Bone marrow (tissue), 2 donors: ENCODE measurements around the gene TM4SF18.
A peak's percentile ranks its signal among the peaks of the same experiment; 100 is the strongest.
"Not testable (repeated sequence)": the region's sequence is repeated elsewhere in the genome, so short reads cannot be mapped to it uniquely, and the experiment has no call there.

Experiments used
- DNase-seq, 2 donors: peaks; one replicate each; lab custom pipeline; 2025; lab: John Stamatoyannopoulos, UW

TM4SF18 gene, protein sequence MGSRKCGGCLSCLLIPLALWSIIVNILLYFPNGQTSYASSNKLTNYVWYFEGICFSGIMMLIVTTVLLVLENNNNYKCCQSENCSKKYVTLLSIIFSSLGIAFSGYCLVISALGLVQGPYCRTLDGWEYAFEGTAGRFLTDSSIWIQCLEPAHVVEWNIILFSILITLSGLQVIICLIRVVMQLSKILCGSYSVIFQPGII

DNA sequence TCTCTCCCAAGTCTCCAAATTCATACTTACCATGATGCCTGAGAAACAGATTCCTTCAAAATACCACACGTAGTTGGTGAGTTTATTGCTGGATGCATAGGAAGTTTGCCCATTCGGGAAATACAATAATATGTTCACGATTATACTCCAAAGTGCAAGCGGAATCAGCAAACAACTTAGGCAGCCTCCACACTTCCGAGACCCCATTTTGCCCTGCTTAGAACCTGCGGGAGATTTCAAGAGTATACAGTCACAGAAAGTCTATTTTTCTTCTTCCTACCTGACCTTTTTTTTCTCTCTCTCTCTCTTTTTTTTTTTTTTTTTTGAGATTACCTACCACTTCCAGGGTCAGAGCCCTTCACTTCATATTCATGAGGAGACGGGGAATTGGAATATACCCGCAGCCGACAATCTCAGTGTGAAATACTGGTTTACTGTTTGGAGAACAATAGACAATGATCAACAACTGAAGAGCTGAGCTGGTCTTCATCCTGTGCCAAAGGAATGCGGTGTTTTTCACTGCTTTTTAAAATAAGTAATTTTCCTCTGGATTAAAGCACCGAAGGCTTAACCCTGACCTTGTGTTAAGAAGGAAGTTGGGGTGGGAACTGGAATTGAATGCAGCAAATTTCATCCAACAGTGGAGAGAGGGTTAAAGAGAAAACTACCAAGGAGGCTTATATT is at the start of gene TM4SF18:
Gene TM4SF18, minus strand, starts transcription at position 461 of the 684 bp plus-strand sequence. Its CDS starts 254 bp downstream, at position 207.
- DNase-seq: no peak

- DNase-seq: no peak
Observed at GRCh38 chr3:149382518-149382917, 49.1 kb upstream of the TM4SF18 start.

DNA sequence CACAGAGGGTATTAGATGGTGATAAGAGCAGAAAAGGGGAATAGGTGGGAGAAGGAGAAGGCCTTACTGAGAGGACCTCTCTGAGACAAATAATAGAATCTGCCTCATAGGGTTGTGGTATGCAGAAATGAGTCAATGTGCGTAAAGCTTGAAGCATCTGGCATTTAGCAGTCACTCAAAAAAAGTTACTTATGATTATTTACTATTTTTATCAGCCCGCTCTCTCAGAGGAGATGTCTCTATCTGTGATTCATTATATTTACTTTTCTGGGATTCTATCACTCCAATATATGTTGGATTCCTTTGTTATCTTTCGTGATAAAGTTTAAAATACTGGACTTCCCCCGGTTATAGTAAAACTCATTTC is 48.6 kb upstream of the TM4SF18 start:
- DNase-seq: peak in 1 of 2 donors; percentile 9

DNA sequence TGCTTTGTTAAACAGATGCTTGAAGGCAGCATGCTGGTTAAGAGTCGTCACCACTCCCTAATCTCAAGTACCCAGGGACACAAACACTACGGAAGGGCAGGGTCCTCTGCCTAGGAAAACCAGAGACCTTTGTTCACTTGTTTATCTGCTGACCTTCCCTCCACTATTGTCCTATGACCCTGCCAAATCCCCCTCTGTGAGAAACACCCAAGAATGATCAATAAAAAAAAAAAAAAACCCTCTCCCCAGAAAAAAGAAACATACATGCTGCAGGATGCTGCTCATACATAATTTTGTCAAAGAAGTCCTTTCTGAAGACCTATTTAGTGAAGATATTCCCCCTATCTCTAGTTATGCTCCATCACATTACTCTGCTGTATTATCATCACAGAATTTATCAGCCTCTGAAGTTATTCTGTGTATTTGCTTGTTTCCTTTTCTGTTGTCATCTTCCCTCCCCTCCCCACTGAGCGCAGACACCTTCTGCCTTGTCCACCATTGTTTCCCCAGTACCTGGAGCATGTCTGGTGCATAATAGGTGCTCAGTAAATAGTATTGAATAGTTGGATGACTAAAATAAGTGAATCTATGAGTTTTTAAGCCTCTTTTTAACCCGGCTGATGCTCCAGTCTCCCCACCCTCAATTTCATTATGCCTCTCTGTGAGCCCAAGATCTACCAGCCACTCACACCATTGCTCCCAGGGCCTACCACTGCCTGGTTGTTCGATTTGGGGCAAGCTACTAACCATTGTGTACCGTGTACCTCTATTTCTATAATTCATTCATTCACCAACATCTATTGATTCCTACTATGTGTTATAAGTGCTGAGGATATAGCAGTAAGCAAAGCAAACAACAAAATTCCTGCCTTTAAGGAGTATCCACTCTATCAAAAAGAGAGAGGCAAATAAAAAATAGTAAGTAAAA is 48.0 kb upstream of the TM4SF18 start:
- no peak for DNase-seq

- DNase-seq: not testable (repeated sequence)
Observed at GRCh38 chr3:149380220-149380619, 46.8 kb upstream of the TM4SF18 start.

DNA sequence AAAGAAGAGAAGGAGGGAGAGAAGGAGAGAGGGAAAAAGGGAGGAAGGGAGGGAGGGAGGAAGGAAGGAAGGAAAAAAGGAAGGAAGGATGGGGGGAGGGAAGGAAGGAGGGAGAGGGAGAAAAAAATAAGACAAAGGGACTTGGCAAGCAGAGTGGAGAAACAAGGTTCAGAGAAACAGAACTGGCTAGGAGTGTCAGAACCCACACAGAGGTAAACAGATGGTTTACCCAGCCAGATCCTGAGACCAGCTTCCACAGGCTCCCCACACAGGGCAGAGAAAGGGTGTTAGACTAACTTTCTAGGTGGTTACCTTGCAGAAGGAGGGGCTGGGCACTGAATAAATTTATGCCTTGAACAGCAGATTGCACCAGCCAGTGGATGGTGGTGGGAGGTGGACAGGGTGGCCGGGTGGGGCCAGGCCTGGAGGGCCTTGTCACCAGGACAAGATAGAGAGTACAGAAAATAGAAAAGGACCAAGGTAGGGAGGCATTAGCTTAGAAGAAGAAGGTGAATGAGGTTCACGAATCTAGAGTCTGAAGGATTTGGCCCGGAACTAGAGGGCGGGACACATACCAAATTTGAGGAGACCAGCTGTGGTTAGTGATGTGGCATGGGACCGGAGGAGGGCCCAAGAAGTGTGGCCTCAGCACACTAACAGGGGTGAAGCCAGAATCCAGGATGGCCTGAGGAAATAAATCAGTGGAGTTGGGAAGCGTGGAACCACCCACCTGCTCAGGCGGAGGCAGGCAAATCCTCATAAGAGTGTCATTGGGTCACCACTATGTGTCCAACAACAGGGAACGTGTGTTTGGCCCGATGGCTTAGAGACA is 45.3 kb upstream of the TM4SF18 start:
- DNase-seq: no peak

- DNase-seq: peak in 1 of 2 donors; percentile 84
Observed at GRCh38 chr3:149377408-149378364, 44.2 kb upstream of the TM4SF18 start, which contains the start of gene TM4SF1. TM4SF1 (minus strand) TSS chr3:149377649; CDS start chr3:149377547, 102 bp downstream.

DNA sequence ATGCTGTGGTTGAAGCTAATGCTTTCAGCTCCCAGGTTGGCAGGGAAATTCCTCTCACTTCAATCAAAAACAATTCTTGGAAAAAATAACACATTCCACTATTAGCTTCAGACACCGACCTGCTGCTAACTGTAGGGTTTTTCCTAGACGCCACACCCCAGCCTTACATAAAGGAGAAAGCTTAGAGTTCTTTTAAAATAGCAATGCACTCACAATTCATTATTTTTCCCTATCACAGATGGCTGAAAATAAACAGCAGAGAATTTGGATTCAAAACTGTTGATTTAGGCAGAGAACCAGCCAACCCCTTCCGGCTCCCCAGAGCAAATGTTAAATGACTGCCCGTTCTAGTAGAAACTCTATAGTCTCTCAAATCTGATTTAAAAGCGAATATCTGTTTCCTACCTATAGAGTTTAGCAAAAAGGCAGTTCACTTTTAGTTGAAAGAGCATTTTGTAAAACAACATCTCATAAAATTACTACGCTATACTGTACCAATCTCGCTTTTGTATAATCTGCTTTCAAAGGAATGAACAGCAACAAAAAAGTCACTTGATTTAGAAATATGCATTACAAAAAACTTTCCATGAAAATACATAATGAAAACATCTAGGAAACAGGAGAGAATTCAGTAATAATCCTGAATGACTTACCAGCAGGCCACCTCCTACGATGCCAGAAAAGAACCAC is 43.4 kb upstream of the TM4SF18 start:
- DNase-seq: no peak

GRCh38 chr3:149375501-149376196 is 42.2 kb upstream of the TM4SF18 start:
- DNase-seq: no peak

GRCh38 chr3:149374793-149375500 is 41.5 kb upstream of the TM4SF18 start:
- DNase-seq: no peak

- no peak for DNase-seq
Observed at GRCh38 chr3:149374391-149374790, 41.0 kb upstream of the TM4SF18 start.

DNA sequence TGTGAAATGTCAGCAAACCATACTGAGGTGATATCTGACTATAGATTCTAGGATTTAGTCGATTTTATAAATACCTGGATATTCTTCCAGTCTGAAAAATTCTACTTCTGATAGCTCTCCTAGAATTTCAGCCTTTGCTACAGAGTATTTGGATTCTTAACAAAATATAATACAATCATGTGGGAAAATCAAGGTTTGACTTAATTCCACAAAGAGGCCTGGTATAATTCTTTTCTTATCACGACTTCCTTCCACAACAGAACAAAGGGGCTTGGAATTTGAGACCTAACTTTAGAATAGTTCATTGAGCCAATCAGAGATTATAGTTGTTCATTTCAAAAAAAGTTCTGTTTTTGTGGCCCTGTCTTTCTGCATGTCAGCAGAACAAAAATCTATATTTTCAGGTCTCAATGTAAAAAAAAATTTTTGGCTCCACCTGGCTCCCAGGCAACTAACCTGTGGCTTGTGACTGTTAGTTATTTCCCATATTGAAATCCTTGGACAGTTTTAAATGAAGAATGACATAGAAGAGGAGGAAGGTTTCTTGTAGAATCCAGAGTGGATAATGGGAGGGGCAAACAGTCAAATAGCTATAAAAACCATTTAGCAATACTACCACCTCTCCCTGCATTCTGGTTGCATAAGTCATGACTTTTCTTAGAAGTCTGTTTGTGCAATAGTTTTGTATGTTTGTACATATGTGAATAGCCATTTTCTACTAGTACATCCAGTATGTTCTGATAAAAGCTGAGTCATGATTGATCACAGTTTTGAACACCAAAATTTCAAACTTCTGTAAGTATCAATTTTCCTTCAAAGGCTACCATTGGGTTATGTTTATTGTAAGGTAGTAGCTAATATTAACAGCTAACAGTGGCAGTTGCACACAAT is 40.0 kb upstream of the TM4SF18 start:
- DNase-seq: no peak

DNA sequence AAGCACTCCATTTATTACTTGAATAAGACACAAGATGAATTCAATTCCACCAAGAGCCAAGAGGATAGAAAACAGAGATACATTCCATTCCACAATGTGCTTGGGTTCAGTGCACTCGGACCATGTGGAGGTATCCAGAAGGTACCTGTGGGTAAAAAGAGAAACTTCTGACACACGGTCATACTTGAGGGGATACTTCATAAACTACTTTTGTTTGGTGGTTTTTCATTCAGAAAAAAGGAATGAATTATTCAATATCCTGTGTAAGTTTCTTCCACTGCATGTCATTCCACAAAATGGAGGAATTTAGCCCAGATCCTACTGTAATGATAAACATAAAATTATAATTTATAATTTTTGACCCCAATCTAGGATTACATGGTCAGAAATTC is 38.3 kb upstream of the TM4SF18 start:
- DNase-seq: no peak

DNA sequence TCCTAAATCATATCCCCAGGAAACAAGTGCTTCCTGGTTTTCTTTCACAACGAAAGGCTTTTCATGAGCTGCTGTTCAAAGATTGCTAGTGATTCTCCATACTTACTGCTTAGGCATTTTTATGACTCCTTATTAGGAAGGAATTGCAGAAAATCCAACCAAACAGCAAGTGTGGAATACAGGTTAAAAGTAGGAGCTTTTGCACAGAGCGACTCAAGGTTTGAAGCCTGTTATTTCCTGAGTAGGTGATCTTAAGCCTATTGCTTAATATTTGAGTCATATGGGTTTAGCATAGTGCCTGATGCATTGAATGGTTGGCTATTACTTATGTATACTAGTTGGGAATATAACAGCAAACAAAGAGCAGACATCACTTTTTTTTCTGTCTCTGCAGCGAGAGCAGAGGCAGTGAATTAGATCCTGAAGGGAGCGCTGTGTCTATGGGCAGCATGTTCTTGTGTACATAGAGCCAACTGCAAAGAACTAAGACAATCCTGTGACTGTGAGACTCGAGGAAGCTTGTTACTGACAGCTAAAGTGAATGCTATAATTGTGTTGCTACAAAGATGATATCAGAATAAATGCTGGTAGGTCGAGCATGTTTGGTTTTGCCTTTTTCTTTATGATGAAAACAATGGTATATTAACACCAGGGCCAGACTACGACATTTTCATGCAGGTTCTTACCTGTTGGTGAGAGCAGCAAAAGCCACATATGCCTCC is 37.7 kb upstream of the TM4SF18 start:
- peak in 1 of 2 donors; percentile 36 for DNase-seq

- DNase-seq: no peak
Observed at GRCh38 chr3:149369991-149370866, 36.8 kb upstream of the TM4SF18 start.
